NCI-H748 (cell line): ENCODE measurements around the gene UBE2F.
"Not testable (repeated sequence)": the region's sequence is repeated elsewhere in the genome, so short reads cannot be mapped to it uniquely, and the experiment has no call there.

ENCODE experiments used
- DNase-seq: peaks from one replicate; lab custom pipeline; 2025; ENCODE audit not compliant: unreplicated experiment; lab: John Stamatoyannopoulos, UW

The UBE2F gene

GRCh38 chr2:237943395-237944094, 23.3 kb upstream of the UBE2F start:
- no peak for DNase-seq

GRCh38 chr2:237944302-237944701, 22.5 kb upstream of the UBE2F start:
- no peak for DNase-seq

- no peak for DNase-seq
Observed at GRCh38 chr2:237946423-237946822, 20.4 kb upstream of the UBE2F start.

- DNase-seq = not testable (repeated sequence)
Observed at GRCh38 chr2:237951354-237951753, 15.5 kb upstream of the UBE2F start.

GRCh38 chr2:237951878-237952277, 14.9 kb upstream of the UBE2F start:
- no peak for DNase-seq

GRCh38 chr2:237952851-237953250, 14.0 kb upstream of the UBE2F start:
- no peak for DNase-seq

- DNase-seq = no peak
Observed at GRCh38 chr2:237955640-237956401, 11.0 kb upstream of the UBE2F start.

GRCh38 chr2:237956402-237956736, 10.4 kb upstream of the UBE2F start:
- DNase-seq = no peak

GRCh38 chr2:237961637-237962036, 5.2 kb upstream of the UBE2F start:
- no peak for DNase-seq

GRCh38 chr2:237962432-237963084, 4.3 kb upstream of the UBE2F start:
- DNase-seq = no peak

GRCh38 chr2:237963490-237963991, 3.3 kb upstream of the UBE2F start:
- DNase-seq = not testable (repeated sequence)

GRCh38 chr2:237964194-237964577, 2.6 kb upstream of the UBE2F start:
- no peak for DNase-seq

- no peak for DNase-seq
Observed at GRCh38 chr2:237964578-237965404, 2.0 kb upstream of the UBE2F start.

GRCh38 chr2:237965844-237966243, 970 bp upstream of the UBE2F start:
- not testable (repeated sequence) for DNase-seq

- DNase-seq = no peak
Observed at GRCh38 chr2:237966250-237966564, 607 bp upstream of the UBE2F start.

- DNase-seq = peak; percentile 30
Observed at GRCh38 chr2:237967463-237967951, 693 bp downstream of the UBE2F start.

- peak; percentile 14 for DNase-seq
Observed at GRCh38 chr2:237968048-237968862, 1.4 kb downstream of the UBE2F start.

- no peak for DNase-seq
Observed at GRCh38 chr2:237971661-237972060, 4.8 kb downstream of the UBE2F start.

GRCh38 chr2:237972211-237972610, 5.4 kb downstream of the UBE2F start:
- no peak for DNase-seq

GRCh38 chr2:237972936-237973335, 6.1 kb downstream of the UBE2F start:
- DNase-seq = no peak
